Measurements from ENCODE around the gene CMIP. TPM values are rescaled to one million over a fixed set of nuclear protein-coding genes. Genes with fewer than 3 reads are reported as not detected.

The CMIP gene
- polyA plus RNA-seq, 1 of the 3 experiments (the other 2 are of a cell fraction) = 5.4 TPM

GRCh38 chr16:81410643-81411293 is 33.8 kb upstream of the CMIP start:
- 85% methylated on average over 6 of the region's 10 CpGs for WGBS (ENCODE audit: low lambda C conversion rate)
- DNase-seq = no peak
- CTCF ChIA-PET = interaction anchor here (0.9 to 1.3 kb wide), 3 partner anchors 19 to 327 kb away, joined by 3 read pairs; no protein-coding TSS in a partner anchor

DNA sequence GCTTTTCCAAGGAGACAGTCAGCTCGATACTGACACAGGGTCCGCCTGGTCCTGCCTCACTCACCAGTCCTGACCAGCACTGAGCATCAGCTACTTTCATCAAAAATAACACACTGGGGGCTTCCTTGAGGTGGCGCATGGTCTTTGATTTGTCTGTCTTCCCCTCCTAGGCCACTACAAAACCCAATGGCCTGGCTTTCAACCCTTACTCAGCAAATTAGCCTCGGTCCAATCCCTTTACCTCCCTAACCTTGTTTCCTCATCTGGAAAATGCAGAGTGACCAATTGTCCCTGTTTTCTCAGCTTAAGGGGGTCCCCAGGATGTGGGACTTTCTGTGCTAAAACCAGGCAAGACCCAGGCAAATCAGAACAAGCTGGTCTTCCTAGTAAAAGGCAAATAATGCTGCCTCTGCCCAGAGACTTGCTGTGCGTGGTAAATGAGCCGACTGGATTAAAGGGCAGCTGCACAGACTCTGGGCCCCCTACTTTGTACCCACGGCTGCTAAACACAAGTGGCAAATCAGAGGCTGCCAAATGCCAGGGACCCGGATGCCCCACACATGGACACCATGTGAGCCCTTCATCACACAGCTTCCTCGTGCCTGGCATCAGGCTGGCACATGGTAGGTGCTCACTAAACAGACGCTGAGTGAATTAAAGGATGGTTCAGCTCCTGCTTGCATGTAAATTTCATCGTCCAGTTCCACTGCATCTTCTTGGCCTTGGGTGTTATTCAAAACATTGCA is 31.2 kb upstream of the CMIP start:
- no peak overlapping the region for H3K4me3 ChIP-seq (ENCODE audit: low read depth in 2 of 2, low read length in 1 of 2)
- no peak overlapping the region for H3K4me2 ChIP-seq
- H3K79me2 ChIP-seq (ENCODE audit: insufficient read depth) = no peaks in the 10 kb centered on the region
- no peaks in the 10 kb centered on the region for H3K9me3 ChIP-seq
- H3F3A ChIP-seq (replicated peaks; ENCODE audit: insufficient read depth) = no peaks in the 10 kb centered on the region
- ChIA-PET CTCF (interaction anchor here (0.9 to 2.4 kb wide), 3 partner anchors 9 to 409 kb away, joined by 3 to 20 read pairs (median 3); no protein-coding TSS in a partner anchor), POLR2A (no interaction called here)
- no peaks in the 10 kb centered on the region; a peak in 1 of 4 replicates for H3K4me1 ChIP-seq (ENCODE audit: control insufficient read depth in 1 of 2, insufficient read depth in 2 of 2, low read depth in 1 of 2, low read length in 1 of 2)
- no peak overlapping the region for H2AFZ ChIP-seq (ENCODE audit: low read depth)
- no peak for TF ChIP-seq JUND (IDR thresholded peaks at IDR 0.05)
- no peak for TF ChIP-seq RXRA (IDR thresholded peaks at IDR 0.05; ENCODE audit: borderline replicate concordance, low read depth)
- no peak for TF ChIP-seq USF2 (IDR thresholded peaks at IDR 0.05; ENCODE audit: borderline replicate concordance, low read depth, low read length)
- no peak for TF ChIP-seq SIN3A (IDR thresholded peaks at IDR 0.05; ENCODE audit: borderline replicate concordance, low read depth, low read length)
- no peak for TF ChIP-seq TAF1 (IDR thresholded peaks at IDR 0.05; ENCODE audit: borderline replicate concordance, low read depth, low read length)
- TF ChIP-seq FOXM1 (IDR thresholded peaks at IDR 0.05; ENCODE audit: low read depth) = no peak
- TF ChIP-seq, protein P1, sequence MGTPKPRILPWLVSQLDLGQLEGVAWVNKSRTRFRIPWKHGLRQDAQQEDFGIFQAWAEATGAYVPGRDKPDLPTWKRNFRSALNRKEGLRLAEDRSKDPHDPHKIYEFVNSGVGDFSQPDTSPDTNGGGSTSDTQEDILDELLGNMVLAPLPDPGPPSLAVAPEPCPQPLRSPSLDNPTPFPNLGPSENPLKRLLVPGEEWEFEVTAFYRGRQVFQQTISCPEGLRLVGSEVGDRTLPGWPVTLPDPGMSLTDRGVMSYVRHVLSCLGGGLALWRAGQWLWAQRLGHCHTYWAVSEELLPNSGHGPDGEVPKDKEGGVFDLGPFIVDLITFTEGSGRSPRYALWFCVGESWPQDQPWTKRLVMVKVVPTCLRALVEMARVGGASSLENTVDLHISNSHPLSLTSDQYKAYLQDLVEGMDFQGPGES (IDR thresholded peaks at IDR 0.05; ENCODE audit: low read depth, low read length) = no peak
- TF ChIP-seq YY1 (IDR thresholded peaks at IDR 0.05; ENCODE audit: low read depth) = no peak
- no peak for TF ChIP-seq EP300 (IDR thresholded peaks at IDR 0.05; ENCODE audit: borderline replicate concordance in 1 of 2, low read depth in 1 of 2, low read length in 1 of 2)
- TF ChIP-seq, protein P2, sequence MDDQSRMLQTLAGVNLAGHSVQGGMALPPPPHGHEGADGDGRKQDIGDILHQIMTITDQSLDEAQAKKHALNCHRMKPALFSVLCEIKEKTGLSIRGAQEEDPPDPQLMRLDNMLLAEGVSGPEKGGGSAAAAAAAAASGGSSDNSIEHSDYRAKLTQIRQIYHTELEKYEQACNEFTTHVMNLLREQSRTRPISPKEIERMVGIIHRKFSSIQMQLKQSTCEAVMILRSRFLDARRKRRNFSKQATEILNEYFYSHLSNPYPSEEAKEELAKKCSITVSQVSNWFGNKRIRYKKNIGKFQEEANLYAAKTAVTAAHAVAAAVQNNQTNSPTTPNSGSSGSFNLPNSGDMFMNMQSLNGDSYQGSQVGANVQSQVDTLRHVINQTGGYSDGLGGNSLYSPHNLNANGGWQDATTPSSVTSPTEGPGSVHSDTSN (IDR thresholded peaks at IDR 0.05) = no peak
- TF ChIP-seq FOSL2 (IDR thresholded peaks at IDR 0.05; ENCODE audit: borderline replicate concordance, low read depth) = no peak
- no peak for TF ChIP-seq MAX (IDR thresholded peaks at IDR 0.05; ENCODE audit: low read depth)
- TF ChIP-seq TEAD4 (IDR thresholded peaks at IDR 0.05; ENCODE audit: borderline replicate concordance, insufficient read depth) = no peak
- 84% methylated on average over 11 of the region's 11 CpGs for WGBS (ENCODE audit: low lambda C conversion rate)
- H3K27ac ChIP-seq (ENCODE audit: low read depth in 2 of 2, low read length in 1 of 2) = no peak overlapping the region
- no peak for DNase-seq
- no peak overlapping the region for H3K9ac ChIP-seq
- H4K20me1 ChIP-seq (ENCODE audit: insufficient read depth) = no peaks in the 10 kb centered on the region
- no peaks in the 10 kb centered on the region for H3K9me2 ChIP-seq
- H3K27me3 ChIP-seq (ENCODE audit: insufficient read depth) = no peaks in the 10 kb centered on the region
- no peaks in the 10 kb centered on the region for H3K36me3 ChIP-seq (replicated peaks in 1 of 2; ENCODE audit: control insufficient read depth in 1 of 2, insufficient read depth in 2 of 2, low read length in 1 of 2)

More at GRCh38 chr16:81410643-81411293, 33.8 kb upstream of the CMIP start:
- Histone ChIP-seq H3K4me3 (ENCODE audit: low read depth in 2 of 2, low read length in 1 of 2) (no peak overlapping the region), H3K4me2 (no peak overlapping the region), H4K20me1 (ENCODE audit: insufficient read depth) (no peaks in the 10 kb centered on the region), H3K9me2 (no peaks in the 10 kb centered on the region), H3K9me3 (no peaks in the 10 kb centered on the region), H3K27me3 (ENCODE audit: insufficient read depth) (no peaks in the 10 kb centered on the region), H3K36me3 (replicated peaks in 1 of 2; ENCODE audit: control insufficient read depth in 1 of 2, insufficient read depth in 2 of 2, low read length in 1 of 2) (no peaks in the 10 kb centered on the region), H2AFZ (ENCODE audit: low read depth) (no peak overlapping the region), H3K4me1 (ENCODE audit: control insufficient read depth in 1 of 2, insufficient read depth in 2 of 2, low read depth in 1 of 2, low read length in 1 of 2) (no peaks in the 10 kb centered on the region; a peak in 1 of 4 replicates), H3K27ac (ENCODE audit: low read depth in 2 of 2, low read length in 1 of 2) (no peak overlapping the region), H3K9ac (no peak overlapping the region), H3F3A (replicated peaks; ENCODE audit: insufficient read depth) (peaks cover 4% of the 10 kb centered on the region), H3K79me2 (ENCODE audit: insufficient read depth) (no peaks in the 10 kb centered on the region)
- TF ChIP-seq FOSL2 (IDR thresholded peaks at IDR 0.05; ENCODE audit: borderline replicate concordance, low read depth) (no peak), RAD21 (IDR thresholded peaks at IDR 0.05; ENCODE audit: low read length) (no peak), RFX5 (IDR thresholded peaks at IDR 0.05; ENCODE audit: low read length) (no peak), TEAD4 (IDR thresholded peaks at IDR 0.05; ENCODE audit: borderline replicate concordance, insufficient read depth) (no peak), NRF1 (IDR thresholded peaks at IDR 0.05; ENCODE audit: low read depth, low read length) (no peak), RXRA (IDR thresholded peaks at IDR 0.05; ENCODE audit: borderline replicate concordance, low read depth) (no peak)
- TF ChIP-seq, protein P1 (IDR thresholded peaks at IDR 0.05; ENCODE audit: low read depth, low read length) = no peak
- POLR2A ChIA-PET = no interaction called here

Data from SK-N-SH (cell line).